Loucy (cell line): ENCODE results near the gene EFNA4.

Experiments
- H2AFZ ChIP-seq: fragments of 200-600 bp; sonication (generic); 2 replicates; pipeline ENCODE4 v1.6.0; 2016; ENCODE audit warnings: antibody characterized with exemption, mild to moderate bottlenecking, low read length, moderate library complexity
- H3F3A ChIP-seq: fragments of 200-600 bp; 2 replicates; pipeline ENCODE4 v1.6.0; 2016; ENCODE audit warnings: antibody characterized with exemption, low read depth, mild to moderate bottlenecking
- H3K27me3 ChIP-seq: fragments of 200-600 bp; sonication (generic); 2 replicates; pipeline ENCODE4 v1.6.1; 2014; ENCODE audit warnings: low read length, mild to moderate bottlenecking; ENCODE audit not compliant: insufficient read depth, poor library complexity, severe bottlenecking
- H3K36me3 ChIP-seq: fragments of 200-600 bp; sonication (generic); 2 replicates; pipeline ENCODE4 v1.6.1; 2016; ENCODE audit warnings: low read length; ENCODE audit not compliant: insufficient read depth
- H3K4me1 ChIP-seq: fragments of 200-600 bp; sonication (generic); 2 replicates; pipeline ENCODE4 v1.5.1; 2014; ENCODE audit warnings: low read length, mild to moderate bottlenecking; ENCODE audit not compliant: insufficient read depth, poor library complexity, severe bottlenecking
- H3K4me2 ChIP-seq: fragments of 200-600 bp; sonication (generic); 2 replicates; pipeline ENCODE4 v1.6.0; 2014; ENCODE audit warnings: antibody characterized with exemption, low read length, low read depth, mild to moderate bottlenecking; ENCODE audit not compliant: poor library complexity, severe bottlenecking
- H3K4me3 ChIP-seq: fragments of 200-600 bp; sonication (generic); 2 replicates; pipeline ENCODE4 v1.5.1; 2014; ENCODE audit warnings: low read length, mild to moderate bottlenecking, mixed read lengths; ENCODE audit not compliant: poor library complexity, severe bottlenecking
- H3K79me2 ChIP-seq: fragments of 200-600 bp; sonication (generic); 2 replicates; pipeline ENCODE4 v1.6.1; 2014; ENCODE audit warnings: low read length; ENCODE audit not compliant: insufficient read depth
- H3K9ac ChIP-seq: fragments of 200-600 bp; sonication (generic); 2 replicates; pipeline ENCODE4 v1.6.0; 2014; ENCODE audit warnings: mild to moderate bottlenecking, low read depth, low read length, moderate library complexity; ENCODE audit not compliant: poor library complexity, severe bottlenecking
- H3K9me2 ChIP-seq: fragments of 200-600 bp; sonication (generic); replicated peaks from 2 replicates; pipeline ENCODE4 v1.6.1; 2016; ENCODE audit warnings: low read depth, low read length, mixed read lengths
- H3K9me3 ChIP-seq: fragments of 200-600 bp; sonication (generic); 2 replicates; pipeline ENCODE4 v1.6.1; 2014; ENCODE audit warnings: mild to moderate bottlenecking, antibody characterized with exemption, low read length, low read depth; ENCODE audit not compliant: insufficient read depth
- H4K20me1 ChIP-seq: fragments of 200-600 bp; sonication (generic); 2 replicates; pipeline ENCODE4 v1.6.0; 2014; ENCODE audit warnings: antibody characterized with exemption, low read length, mild to moderate bottlenecking; ENCODE audit not compliant: insufficient read depth, poor library complexity, severe bottlenecking
- EZH2phosphoT487 ChIP-seq: fragments of 200-600 bp; IDR thresholded peaks from 2 replicates; pipeline ENCODE4 v1.6.1; 2018; ENCODE audit warnings: antibody characterized with exemption, mild to moderate bottlenecking, moderate library complexity, borderline replicate concordance
- TF ChIP-seq, protein P1 (sequence below): fragments of 200-600 bp; sonication (generic); conservative IDR thresholded peaks from 2 replicates; pipeline ENCODE4 v1.5.1; 2014; ENCODE audit warnings: mild to moderate bottlenecking, antibody characterized with exemption, low read length

The EFNA4 gene

GRCh38 chr1:155093911-155094621, 30.5 kb downstream of the EFNA4 start:
- Histone ChIP-seq H3K27me3 (no peaks in the 10 kb centered on the region), H3K9me2 (no peaks in the 10 kb centered on the region), H3K9me3 (no peaks in the 10 kb centered on the region), H4K20me1 (no peaks in the 10 kb centered on the region), H3K4me1 (peaks cover 4% of the 10 kb centered on the region), H3K4me3 (no peak overlapping the region), H2AFZ (peak overlapping the region; percentile 18; the same call in 1 of the 2 replicates), H3K79me2 (no peaks in the 10 kb centered on the region), H3F3A (no peaks in the 10 kb centered on the region), H3K4me2 (no peak overlapping the region), H3K36me3 (no peaks in the 10 kb centered on the region), H3K9ac (no peak overlapping the region)
- TF ChIP-seq, protein P1, sequence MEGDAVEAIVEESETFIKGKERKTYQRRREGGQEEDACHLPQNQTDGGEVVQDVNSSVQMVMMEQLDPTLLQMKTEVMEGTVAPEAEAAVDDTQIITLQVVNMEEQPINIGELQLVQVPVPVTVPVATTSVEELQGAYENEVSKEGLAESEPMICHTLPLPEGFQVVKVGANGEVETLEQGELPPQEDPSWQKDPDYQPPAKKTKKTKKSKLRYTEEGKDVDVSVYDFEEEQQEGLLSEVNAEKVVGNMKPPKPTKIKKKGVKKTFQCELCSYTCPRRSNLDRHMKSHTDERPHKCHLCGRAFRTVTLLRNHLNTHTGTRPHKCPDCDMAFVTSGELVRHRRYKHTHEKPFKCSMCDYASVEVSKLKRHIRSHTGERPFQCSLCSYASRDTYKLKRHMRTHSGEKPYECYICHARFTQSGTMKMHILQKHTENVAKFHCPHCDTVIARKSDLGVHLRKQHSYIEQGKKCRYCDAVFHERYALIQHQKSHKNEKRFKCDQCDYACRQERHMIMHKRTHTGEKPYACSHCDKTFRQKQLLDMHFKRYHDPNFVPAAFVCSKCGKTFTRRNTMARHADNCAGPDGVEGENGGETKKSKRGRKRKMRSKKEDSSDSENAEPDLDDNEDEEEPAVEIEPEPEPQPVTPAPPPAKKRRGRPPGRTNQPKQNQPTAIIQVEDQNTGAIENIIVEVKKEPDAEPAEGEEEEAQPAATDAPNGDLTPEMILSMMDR = peak; percentile 54
- TF ChIP-seq EZH2phosphoT487 = no peak

DNA sequence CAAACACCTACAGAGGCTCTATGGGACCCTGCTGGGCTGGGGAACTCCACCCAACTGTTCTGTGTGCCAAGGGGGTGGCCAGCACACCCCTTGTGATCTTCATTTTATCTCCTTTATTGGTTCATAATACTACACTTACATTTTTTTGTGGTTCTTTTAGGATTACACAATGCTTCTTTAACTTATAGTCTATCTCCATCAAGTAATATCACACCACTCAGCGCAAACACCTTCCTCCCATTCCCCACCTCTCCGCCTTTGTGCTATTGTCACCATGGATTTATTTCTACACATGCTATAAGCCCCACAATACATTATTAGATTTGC, 31.0 kb downstream of the EFNA4 start:
- H3F3A ChIP-seq = no peaks in the 10 kb centered on the region
- H3K9ac ChIP-seq = no peak overlapping the region
- H3K4me1 ChIP-seq = peaks cover 4% of the 10 kb centered on the region
- H4K20me1 ChIP-seq = no peaks in the 10 kb centered on the region
- no peaks in the 10 kb centered on the region for H3K79me2 ChIP-seq
- H3K4me3 ChIP-seq = no peak overlapping the region
- H3K9me3 ChIP-seq = no peaks in the 10 kb centered on the region
- H3K36me3 ChIP-seq = no peaks in the 10 kb centered on the region
- H3K27me3 ChIP-seq = no peaks in the 10 kb centered on the region
- H3K9me2 ChIP-seq = no peaks in the 10 kb centered on the region
- no peak overlapping the region for H3K4me2 ChIP-seq
- TF ChIP-seq EZH2phosphoT487 = no peak
- TF ChIP-seq, protein P1 = no peak; the same call in 1 of the 2 replicates
- H2AFZ ChIP-seq = peak overlapping the region; percentile 7; the same call in 1 of the 2 replicates

- TF ChIP-seq, protein P1 = no peak
- TF ChIP-seq EZH2phosphoT487 = no peak
- no peak overlapping the region for H3K4me2 ChIP-seq
- no peak overlapping the region for H3K9ac ChIP-seq
- no peaks in the 10 kb centered on the region for H4K20me1 ChIP-seq
- no peak overlapping the region for H3K4me3 ChIP-seq
- no peaks in the 10 kb centered on the region for H3K4me1 ChIP-seq
- no peaks in the 10 kb centered on the region for H3K9me3 ChIP-seq
- H3K79me2 ChIP-seq = no peaks in the 10 kb centered on the region
- H3K36me3 ChIP-seq = no peaks in the 10 kb centered on the region
- H3K27me3 ChIP-seq = no peaks in the 10 kb centered on the region
- H2AFZ ChIP-seq = no peak overlapping the region
- no peaks in the 10 kb centered on the region for H3K9me2 ChIP-seq
- no peaks in the 10 kb centered on the region for H3F3A ChIP-seq
These were observed 35.8 kb downstream of the EFNA4 start for GRCh38 chr1:155099331-155099730.
